GM18526 (cell line): ENCODE results near the gene KCTD6.

ENCODE experiments used
- POLR2A ChIP-seq: IDR thresholded peaks from 3 replicates; pipeline ENCODE4 v1.6.1; 2011; ENCODE audit not compliant: insufficient read length; ENCODE audit errors: extremely low read depth

The KCTD6 gene

GRCh38 chr3:58530354-58530865 lies 38.5 kb downstream of the KCTD6 start:
- no peak for TF ChIP-seq POLR2A

- TF ChIP-seq POLR2A: no peak
Measured at GRCh38 chr3:58531555-58531954, 39.7 kb downstream of the KCTD6 start.

- no peak for TF ChIP-seq POLR2A
Measured at GRCh38 chr3:58531956-58532355, 40.1 kb downstream of the KCTD6 start.

- TF ChIP-seq POLR2A: no peak
Measured at GRCh38 chr3:58532794-58533220, 40.9 kb downstream of the KCTD6 start.

- no peak for TF ChIP-seq POLR2A
Measured at GRCh38 chr3:58534592-58535494, 42.9 kb downstream of the KCTD6 start.

- no peak for TF ChIP-seq POLR2A
Measured at GRCh38 chr3:58535531-58536500, 43.9 kb downstream of the KCTD6 start.

- no peak for TF ChIP-seq POLR2A
Measured at GRCh38 chr3:58536501-58537411, 44.9 kb downstream of the KCTD6 start, which contains the start of gene ACOX2. Gene ACOX2 (minus strand): TSS chr3:58537190. CDS start chr3:58535106, 2,084 bp downstream.

- TF ChIP-seq POLR2A: no peak
Measured at GRCh38 chr3:58537412-58538301, 45.8 kb downstream of the KCTD6 start.

- no peak for TF ChIP-seq POLR2A
Measured at GRCh38 chr3:58539626-58540025, 47.7 kb downstream of the KCTD6 start.

- no peak for TF ChIP-seq POLR2A
Measured at GRCh38 chr3:58540176-58540858, 48.4 kb downstream of the KCTD6 start.

GRCh38 chr3:58544541-58544940 lies 52.6 kb downstream of the KCTD6 start:
- no peak for TF ChIP-seq POLR2A

- no peak for TF ChIP-seq POLR2A
Measured at GRCh38 chr3:58551636-58552180, 59.8 kb downstream of the KCTD6 start.
